GM19395 (cell line): ENCODE results near the gene BPIFB1.

Source experiments
- ATAC-seq: cut with Tn5 transposase; IDR thresholded peaks from one replicate; pipeline ENCODE4 v1.9.1; 2021; ENCODE audit warnings: mild to moderate bottlenecking, moderate library complexity; ENCODE audit not compliant: unreplicated experiment

Gene BPIFB1

DNA sequence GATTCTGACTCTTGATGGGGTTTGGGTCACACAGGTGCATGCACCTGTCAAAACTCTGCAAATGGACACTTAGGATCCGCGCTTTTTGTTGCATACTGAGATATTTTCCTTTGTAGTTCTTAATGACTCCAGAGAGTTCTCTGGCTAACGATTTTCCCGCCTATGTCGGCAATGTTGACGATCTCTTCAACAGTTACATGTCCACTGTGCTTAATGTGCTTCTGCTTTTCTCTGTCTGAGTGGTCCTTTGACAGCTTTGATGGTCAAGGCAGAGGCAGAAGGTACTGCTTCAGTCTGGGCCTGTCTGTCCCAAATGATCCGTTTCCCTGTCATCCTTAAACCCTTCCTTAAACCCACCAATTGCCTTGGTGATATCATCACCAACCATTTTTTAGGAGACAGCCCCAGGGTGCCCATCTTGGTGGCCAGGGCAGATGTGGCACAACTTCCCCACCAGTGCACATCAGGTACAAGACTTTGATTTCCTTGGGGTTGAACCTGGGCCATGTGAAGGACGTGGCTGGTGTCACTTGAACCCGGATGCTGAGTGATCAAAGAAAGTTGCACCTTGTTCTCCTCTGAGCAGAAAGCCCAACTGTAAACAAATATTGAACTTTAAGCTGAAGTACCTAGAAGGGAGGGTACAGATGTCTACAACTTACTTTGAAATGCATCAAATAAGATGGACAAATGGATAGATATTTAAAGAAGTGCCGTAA lies 10.7 kb upstream of the BPIFB1 start:
- no peak for ATAC-seq

DNA sequence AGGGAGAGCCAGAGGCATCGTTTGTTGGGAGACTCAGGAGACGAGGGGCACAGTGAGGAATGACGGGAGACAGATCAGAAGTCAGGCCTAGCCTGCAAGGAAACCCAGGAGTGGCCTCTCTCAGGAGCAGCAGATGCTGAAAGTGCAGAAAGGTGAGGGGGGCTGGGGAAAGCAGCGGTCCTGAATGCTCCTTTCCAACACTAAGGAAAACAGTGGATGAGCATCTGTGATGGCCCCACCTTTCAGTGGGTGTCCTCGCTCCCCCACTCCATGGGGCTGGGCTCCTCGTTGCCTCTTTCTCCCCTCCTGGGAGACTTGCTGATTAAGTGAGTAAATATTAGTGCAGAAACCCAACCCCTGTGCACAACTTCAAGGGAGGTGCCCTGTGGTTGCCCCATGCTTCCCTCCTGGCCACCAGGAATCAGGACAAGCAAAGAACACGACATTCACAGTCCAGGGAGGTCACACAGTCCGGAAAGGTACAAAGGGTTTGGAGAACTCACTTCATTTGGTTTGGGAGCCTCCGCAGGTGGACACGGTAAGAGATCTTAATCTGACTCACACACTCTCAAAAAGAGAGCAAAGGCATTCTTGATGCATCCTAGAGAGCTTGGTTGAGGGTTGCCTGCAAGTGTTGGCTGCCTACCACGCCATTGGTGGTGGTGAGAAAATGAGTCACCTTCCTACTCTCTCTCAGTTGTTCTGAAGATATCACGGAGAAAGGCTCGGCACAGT lies 9.7 kb upstream of the BPIFB1 start:
- ATAC-seq: no peak

DNA sequence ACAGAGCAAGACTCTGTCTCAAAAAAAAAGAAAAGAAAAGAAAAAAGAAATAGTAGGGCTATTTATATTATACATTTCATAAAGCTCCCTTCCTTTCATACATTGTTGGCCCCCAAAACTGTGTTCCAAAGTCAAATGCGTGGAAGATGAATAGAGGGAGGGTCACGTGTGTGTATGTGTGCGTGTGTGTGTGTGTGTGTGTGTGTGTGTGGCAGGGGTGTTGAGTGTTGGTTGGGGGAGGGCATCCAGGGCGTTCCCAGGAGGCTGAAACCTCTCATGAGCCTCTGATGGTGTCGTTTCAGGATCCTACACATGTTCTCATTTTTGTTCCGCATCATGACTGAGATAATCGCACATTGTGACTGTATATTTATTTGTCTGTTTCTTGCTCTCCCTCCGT lies 7.8 kb upstream of the BPIFB1 start:
- no peak for ATAC-seq

DNA sequence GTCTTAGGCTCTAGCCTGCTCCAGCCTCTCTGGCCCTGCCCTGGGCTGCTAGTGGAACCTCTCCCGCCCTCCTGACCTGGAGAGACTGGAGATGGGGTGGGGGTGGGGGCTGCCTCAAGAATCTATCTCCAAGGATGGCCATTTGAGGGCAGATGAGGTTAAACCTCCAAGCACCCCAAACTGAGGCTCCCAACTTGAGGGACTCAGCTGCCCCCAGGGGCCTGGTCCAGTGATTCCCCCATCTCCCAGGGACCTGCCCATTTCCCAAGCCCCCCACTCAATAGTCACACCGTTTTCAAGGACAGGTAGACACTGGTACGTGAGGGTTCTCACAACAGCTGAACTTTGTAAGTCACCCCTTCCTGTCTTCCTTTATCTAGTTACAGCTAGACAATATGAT lies 7.1 kb upstream of the BPIFB1 start:
- ATAC-seq: no peak

DNA sequence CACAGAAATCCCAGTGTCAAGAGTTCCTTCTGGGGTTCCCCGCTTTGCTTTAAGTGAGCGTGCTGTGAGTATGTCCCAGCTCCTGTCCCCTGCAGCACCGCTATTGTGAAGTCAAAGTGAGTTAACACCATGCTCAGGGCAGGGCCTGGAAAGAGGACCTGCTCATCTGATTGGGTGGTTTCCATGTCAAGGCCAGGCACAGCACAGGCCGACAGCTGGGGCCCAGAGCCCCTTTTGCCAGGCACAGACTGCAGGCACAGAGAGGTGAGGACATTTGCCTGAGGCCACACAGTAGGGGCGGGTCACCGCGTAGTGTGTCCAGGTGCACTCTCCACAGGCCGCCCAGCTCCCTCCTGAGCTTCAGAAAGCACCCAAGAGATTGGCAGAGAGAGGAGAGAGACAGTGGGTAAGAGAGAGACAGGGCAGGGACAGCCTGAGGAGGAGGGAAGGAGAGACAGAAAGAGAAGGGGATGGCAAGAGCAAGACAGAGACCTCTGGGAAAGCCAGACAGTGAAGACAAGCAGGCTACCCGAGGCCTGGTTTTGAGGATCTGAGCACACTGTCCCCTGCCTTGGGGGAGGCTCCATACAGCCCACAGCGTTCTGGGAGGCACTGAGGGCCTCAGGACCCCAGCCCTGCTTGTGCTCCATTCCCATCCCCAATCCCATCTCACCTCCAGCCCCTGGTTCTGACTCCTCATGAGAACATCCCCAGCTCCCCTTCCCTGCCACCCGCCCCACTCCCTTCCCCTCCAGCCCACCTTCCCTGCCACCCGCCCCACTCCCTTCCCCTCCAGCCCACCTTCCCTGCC lies 6.5 kb upstream of the BPIFB1 start:
- ATAC-seq: no peak

DNA sequence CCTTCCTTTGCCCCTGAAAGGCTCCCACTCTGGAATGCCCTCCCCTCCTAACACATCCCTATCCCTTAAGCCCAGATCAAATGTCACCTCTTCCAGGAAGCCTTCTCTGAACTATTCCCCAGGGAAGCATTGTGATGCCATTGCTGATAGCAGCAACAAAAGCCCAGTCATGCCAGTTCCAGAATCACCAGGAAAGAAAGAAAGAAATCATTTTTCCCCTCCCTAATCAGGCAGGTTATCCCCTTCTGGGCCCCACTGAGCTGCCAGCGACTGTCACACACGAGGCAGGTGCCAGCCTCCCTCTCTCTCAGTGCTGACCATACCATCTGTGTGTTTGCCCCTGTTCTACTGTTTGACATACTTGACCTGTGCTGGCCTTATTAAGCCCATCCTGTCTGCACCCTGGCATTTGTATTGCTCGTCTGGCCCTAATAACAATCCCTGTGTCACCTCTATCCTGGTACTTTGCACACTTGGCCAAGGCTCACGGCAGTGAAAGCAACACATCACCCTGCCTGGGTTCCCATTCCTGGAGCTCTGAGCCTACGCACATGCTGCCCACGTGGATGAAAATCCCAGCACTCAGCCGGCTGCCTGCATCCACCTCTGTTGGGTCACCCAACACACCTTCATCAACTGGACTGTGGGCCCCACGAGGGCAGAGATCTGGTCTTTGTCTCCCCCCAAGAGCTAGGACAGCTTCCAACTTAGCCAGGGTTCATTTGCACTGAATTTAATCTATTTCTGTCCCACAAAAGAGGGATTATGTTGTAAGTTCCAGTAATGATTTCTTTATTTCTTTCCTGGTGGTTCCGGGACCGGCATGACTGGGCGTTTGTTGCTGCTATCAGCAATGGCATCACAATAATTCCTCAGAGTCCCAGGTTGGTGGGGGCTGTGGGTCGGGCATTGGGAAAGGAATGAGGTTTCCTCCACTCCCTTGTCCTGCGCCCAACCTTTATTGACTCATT lies 5.3 kb upstream of the BPIFB1 start:
- ATAC-seq: no peak

DNA sequence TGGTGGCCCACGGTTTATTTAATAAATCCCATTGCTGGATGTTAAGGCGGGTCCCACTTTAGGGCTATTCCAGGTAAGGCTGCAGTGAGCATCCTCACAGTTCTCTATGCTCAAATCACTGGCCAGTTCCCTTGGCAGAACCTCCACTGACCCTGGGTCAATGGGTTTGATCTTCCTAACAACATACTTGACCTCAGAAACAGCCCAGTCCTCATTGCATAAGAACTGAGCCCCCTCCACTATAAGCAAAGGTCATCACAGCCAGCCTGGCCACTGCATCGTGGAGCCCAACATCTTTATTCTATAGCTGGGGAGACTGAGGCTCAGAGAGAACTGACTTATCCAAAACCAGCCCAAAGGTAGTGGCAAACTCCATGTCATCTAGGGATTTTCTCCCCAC lies 4.3 kb upstream of the BPIFB1 start:
- ATAC-seq: no peak

DNA sequence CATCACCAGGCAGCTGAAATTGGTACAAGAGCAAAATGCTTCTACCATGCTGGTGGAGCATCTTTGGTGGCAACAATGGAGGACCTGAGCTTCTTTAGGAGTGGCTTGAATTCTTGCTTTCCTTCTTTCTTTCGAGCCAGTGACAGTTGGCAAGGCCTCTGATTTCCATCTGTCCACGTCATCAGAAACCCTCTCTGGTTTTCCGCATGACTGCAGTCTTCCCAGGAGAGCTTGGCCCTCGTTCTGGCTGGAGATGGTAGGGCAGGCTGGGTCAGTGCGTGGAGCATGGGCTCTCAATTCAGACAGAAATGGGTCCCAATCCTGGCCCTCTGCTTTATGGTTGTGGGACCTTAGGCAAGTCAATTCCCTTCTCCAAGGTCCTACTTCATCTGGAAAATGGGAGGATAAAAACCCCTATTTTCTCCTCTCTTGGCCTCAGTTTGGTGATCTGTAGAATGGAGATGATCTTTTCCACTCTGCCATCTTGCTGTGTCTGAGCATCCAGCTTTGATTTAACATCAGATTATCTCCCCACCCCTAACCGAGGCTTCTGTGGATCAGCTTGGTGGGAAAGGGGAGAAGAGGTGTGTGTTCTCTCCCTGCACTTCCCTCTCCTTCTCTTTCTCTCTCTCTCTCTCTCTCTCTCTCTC lies 3.6 kb upstream of the BPIFB1 start:
- ATAC-seq: no peak

DNA sequence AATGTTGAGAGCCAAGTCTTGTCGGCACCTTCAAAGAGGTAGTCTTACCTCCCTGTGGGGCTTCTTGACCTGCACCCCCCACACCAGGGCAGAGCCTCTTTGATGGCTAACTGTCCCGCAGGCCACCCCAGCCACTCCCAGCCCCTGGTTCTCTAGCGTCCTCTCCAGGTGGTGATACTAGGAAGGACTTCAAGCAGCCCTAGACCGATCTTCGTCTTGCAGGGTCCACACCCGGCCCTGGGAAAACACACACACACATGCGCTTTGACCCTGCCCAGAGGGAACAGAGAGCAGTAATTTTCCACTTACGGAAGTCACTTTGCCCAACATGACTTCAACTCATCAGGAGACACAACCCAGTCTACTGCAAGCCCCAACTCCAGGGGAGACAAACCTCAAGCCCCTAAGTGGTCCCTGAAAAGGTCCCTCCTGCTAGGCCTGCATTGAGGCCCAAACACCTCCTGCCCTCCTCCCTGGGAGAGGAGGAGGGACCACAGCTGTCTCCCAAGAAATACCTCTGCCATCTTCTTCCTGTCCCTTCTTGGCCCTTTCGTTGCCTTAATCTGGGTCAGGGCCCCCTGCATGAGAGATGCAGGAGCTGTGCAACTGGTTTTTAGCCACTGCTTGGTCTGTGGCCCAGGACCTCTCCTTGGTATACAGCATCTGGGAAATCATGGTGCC lies 2.9 kb upstream of the BPIFB1 start:
- ATAC-seq: no peak

DNA sequence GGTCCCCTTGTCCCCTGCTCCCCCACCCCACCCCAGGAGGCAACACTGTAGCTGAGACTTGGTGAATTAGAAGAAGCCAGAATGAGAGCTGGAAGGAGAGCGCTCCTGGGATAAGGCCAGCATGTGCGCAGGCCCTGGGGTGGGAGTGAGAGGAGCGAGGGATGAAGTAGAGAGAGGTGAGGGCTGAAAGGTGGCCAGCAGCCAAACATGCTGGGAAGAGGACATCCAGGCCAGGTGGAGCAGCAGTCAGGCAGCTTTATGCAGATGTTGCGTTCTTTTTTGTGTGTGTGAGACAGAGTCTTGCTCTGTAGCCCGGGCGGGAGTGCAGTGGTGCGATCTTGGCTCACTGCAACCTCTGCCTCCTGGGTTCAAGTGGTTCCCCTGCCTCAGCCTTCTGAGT lies 2.2 kb upstream of the BPIFB1 start:
- ATAC-seq: no peak

DNA sequence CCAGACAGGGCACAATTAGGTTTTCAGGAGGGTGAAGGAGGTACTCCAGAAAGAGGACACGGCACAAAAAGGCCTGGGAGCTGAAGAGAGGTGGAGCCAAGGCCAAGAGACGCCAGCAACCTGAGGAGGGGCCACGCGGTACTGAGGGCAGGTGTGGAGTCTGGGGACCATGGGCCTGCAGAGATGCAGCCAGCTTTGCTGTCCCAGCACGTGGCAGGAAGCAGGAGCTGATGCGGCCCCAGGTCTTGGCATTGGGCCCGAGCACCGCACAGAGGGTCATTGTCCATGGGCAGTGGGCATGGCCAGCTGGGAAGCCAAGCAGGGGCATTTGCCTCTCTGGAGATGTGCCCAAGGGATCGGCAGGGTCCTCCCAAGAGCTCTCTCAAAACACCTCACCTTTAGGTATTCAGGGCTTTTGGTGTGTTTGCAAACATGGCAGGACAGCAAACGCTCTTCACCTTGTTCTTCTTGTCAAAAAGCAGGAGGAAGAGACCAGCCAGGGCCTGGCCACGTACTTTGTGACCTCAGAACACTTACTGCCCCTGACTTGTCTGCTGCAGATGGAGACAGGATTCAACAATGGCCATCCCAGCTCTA lies 1.4 kb upstream of the BPIFB1 start:
- ATAC-seq: no peak

DNA sequence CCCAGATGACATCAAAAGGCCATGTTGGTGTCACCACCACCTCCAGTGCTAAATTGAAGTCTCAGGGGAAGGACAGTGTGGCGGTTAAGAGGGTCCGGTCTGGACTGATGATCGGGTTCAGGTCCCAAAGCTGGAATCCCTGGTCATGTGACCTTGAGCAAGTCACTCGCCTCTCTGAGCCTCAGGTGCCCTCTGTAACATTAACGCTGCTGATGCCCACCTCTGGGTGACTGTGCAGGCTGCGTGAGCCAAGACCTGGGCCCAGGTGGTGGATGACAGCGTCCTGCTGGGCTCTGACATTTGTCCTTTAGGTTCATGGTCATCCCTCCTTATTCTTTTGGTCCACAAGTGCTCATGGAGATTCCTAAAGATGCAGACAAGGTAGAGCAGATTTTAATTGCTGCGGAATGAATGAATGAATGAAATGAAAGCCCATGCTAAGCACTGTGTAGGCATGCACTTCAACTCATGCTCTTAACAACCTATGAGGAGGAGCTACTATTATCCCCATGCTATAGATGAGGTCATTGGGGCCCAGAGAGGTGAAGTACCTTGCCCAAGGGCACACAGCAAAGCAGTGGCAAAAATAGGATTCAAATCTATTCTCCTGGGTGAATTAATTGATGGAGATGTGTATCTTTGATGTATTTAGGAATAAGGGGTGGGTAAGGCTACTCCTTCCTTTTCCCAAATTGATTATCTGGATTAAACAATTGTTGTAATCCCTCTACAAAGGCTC lies 649 bp upstream of the BPIFB1 start:
- ATAC-seq: no peak

DNA sequence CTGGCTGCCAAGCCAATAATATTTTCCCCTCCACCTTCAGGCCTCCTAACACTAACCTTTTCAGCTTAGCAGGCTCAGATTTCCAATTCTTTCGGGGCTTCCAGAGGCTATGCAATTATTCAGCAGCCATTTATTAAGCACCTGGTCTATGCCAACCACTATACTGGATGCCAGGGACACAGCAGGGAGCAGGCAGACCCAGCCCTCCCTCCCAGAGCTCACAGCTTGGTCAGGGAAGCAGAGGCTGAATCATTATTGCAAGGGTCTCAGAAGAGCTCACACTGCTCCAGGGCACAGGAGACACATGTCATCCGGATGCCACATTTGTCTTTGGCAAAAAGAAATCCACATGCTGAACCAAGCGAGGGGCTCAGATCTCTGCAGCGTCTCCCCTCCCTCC lies 1.3 kb downstream of the BPIFB1 start:
- no peak for ATAC-seq

DNA sequence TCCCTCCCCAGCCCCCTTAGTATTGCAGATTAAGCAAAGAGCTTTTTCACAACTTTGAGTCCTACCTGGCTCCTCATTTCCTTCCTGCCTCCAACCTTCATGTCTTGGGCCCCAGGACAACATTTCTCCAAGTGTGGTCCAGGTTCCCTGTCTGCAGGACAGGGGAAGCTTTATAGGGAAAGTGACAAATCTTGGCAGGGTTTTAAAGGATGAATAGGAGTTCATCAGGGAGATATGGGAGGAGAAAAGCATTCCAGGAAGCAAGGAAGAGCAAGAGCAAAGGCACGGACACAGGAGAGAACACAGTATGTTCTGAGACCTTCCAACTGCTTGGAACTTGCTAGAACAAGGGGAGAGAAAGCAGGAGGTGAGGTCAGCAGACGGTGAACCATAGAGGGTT lies 1.9 kb downstream of the BPIFB1 start:
- ATAC-seq: no peak

DNA sequence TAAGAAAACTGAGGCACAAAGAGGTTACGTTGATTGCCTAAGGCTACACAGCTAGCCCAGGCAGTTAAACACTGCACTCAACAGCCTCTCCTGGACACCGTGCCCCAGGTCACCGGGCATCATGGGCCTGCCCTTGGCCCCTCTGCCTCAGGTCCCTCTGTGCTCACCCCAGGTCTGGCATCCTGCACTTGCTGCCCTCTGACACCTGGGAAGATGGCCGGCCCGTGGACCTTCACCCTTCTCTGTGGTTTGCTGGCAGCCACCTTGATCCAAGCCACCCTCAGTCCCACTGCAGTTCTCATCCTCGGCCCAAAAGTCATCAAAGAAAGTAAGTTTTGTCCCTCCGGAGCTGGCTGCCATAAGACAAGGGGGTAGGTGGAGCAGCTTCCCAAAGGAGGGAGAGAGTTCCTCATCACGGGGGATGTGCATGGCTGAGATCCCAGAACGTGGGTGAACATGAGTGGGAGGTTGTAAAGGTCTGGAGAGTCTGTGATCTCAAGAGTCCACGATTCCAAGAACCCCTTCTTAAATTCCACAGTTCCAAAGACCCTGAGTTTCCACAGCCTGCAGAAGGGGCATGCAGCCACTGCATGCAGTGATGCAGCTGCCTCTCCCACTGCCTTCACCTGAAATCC lies 3.0 kb downstream of the BPIFB1 start:
- ATAC-seq: no peak

DNA sequence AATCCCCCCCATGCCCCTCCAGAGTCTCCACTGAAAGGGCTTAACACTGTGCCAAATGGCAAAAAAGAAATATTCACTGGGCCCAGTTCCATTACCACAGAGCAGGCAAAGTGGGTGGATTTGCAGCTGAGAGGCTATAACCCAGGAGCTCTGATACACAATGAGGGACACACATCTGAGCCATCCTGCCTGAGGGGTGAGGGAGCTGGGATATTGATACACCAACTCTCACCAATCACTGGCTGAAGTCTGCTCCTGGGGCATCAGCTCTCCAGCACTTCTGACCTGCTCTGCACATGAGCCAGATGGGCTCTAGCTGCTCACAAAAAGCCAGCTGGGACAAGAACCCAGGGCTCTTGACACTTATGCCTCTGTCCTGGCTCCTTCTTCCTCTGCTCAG lies 4.9 kb downstream of the BPIFB1 start:
- no peak for ATAC-seq

DNA sequence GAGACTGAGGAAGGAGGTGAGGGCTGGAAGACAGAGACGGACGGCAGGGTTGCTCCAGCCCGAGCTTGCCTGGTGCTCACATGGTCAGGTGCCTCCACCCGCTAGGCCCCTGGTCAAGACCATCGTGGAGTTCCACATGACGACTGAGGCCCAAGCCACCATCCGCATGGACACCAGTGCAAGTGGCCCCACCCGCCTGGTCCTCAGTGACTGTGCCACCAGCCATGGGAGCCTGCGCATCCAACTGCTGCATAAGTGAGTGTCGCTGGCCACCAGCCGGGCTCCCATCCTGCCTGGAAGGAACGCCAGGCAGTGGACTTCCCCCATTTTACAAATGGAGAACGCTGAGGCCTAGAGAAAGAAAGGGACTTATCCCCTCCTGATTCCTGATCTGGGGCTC lies 7.8 kb downstream of the BPIFB1 start:
- ATAC-seq: no peak

DNA sequence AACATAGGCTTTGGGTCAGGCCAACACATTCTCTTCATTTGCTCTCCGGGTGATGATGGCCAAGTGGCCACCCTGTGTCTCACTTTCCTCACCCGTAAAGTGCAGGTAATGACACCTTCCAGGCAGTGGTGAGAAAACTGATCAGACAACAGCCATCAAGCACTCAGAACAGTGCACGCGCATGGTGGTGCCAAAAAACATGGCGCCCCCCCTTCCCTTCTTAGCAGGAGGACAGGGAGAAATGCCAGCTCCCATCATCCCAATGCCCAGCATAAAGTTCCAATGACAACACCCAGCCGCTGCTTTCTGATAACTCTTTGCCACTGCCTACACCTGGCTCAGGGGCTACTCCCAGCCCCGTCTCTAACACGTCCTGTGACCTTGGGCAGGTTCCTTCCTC lies 8.4 kb downstream of the BPIFB1 start:
- no peak for ATAC-seq
